IMR-90 (cell line): ENCODE measurements around the gene AGXT2. TPM values are rescaled to one million over a fixed set of nuclear protein-coding genes. Genes with fewer than 3 reads are reported as not detected.

Source experiments
- ATAC-seq: fragments of 200-7000 bp; cut with Tn5 transposase; 2 replicates; pipeline ENCODE4 v1.9.1; 2020; ENCODE audit warnings: low read depth, mild to moderate bottlenecking, moderate library complexity
- BruUV-seq: library from RNA; stranded (reverse); fragments of 400-500 nt; replicated peaks from 2 replicates; lab custom pipeline; 2021; lab: Mats Ljungman, UMichigan
- CTCF ChIA-PET: fragments of 300-600 bp; formaldehyde crosslinking; extraction: SDS; loops from one replicate; lab custom pipeline; 2021; ENCODE audit warnings: antibody characterized with exemption; lab: Yijun Ruan, JAX
- POLR2A ChIA-PET: fragments of 300-600 bp; sonication (Branson Sonifier 250); formaldehyde crosslinking; loops from one replicate; lab custom pipeline; 2022; ENCODE audit warnings: antibody characterized with exemption; ENCODE audit not compliant: unreplicated experiment; lab: Charles Lee
- DNase-seq: peaks from one replicate; pipeline ENCODE4 v3.0.0; 2013
- H2AFZ ChIP-seq: replicated peaks from 2 replicates; pipeline ENCODE3; 2013; ENCODE audit warnings: low read length, mild to moderate bottlenecking; ENCODE audit not compliant: poor library complexity
- H2AK5ac ChIP-seq: 2 replicates; pipeline ENCODE4 v1.6.1; 2013; ENCODE audit warnings: low read depth, low read length, inconsistent platforms
- H2AK9ac ChIP-seq: replicated peaks from 2 replicates; pipeline ENCODE3; 2013; ENCODE audit warnings: mild to moderate bottlenecking, low read depth, low read length, moderate library complexity; ENCODE audit not compliant: poor library complexity
- H2BK120ac ChIP-seq: 2 replicates; pipeline ENCODE4 v1.6.1; 2013; ENCODE audit warnings: low read depth, low read length, inconsistent platforms
- H2BK15ac ChIP-seq: 3 replicates; pipeline ENCODE4 v1.6.1; 2013; ENCODE audit warnings: low read depth, low read length, inconsistent platforms
- H2BK20ac ChIP-seq: 2 replicates; pipeline ENCODE4 v1.6.1; 2013; ENCODE audit warnings: low read depth, mild to moderate bottlenecking, inconsistent platforms, low read length, moderate library complexity
- H2BK5ac ChIP-seq: 2 replicates; pipeline ENCODE4 v1.6.1; 2013; ENCODE audit warnings: mild to moderate bottlenecking, low read depth, low read length, inconsistent platforms; ENCODE audit not compliant: poor library complexity, severe bottlenecking
- H3K14ac ChIP-seq: replicated peaks from 2 replicates; pipeline ENCODE4 v1.6.1; 2013; ENCODE audit warnings: low read depth, low read length, inconsistent platforms
- H3K18ac ChIP-seq: 2 replicates; pipeline ENCODE4 v1.6.1; 2013; ENCODE audit warnings: low read depth, low read length, control low read depth
- H3K23ac ChIP-seq: 2 replicates; pipeline ENCODE4 v1.6.1; 2013; ENCODE audit warnings: low read depth, low read length, inconsistent platforms
- H3K27ac ChIP-seq: 2 replicates; pipeline ENCODE4 v1.5.1; 2013; ENCODE audit warnings: mild to moderate bottlenecking, control low read depth, low read length; ENCODE audit not compliant: insufficient read depth
- H3K27me3 ChIP-seq: 2 replicates; pipeline ENCODE4 v1.6.1; 2013; ENCODE audit warnings: low read length; ENCODE audit not compliant: control insufficient read depth, insufficient read depth
- H3K36me3 ChIP-seq: 2 replicates; pipeline ENCODE4 v1.6.1; 2013; ENCODE audit warnings: low read length, mixed read lengths; ENCODE audit not compliant: control insufficient read depth, insufficient read depth
- H3K4ac ChIP-seq: 2 replicates; pipeline ENCODE4 v1.6.1; 2013; ENCODE audit warnings: low read depth, low read length, inconsistent platforms
- H3K4me1 ChIP-seq: 2 replicates; pipeline ENCODE4 v1.6.1; 2013; ENCODE audit warnings: low read length, mixed read lengths; ENCODE audit not compliant: control insufficient read depth, insufficient read depth
- H3K4me2 ChIP-seq: 2 replicates; pipeline ENCODE4 v1.6.1; 2013; ENCODE audit warnings: low read depth, mild to moderate bottlenecking, control low read depth, low read length, moderate library complexity
- H3K4me3 ChIP-seq: 2 replicates; pipeline ENCODE4 v1.5.1; 2013; ENCODE audit warnings: low read depth, mild to moderate bottlenecking, control low read depth, low read length, moderate library complexity; ENCODE audit not compliant: insufficient read depth
- H3K56ac ChIP-seq: 2 replicates; pipeline ENCODE4 v1.6.1; 2013; ENCODE audit warnings: low read length, inconsistent platforms; ENCODE audit not compliant: insufficient read depth; ENCODE audit errors: extremely low read depth
- H3K79me1 ChIP-seq, 2 experiments: 2 replicates each; pipeline ENCODE4 v1.6.1; 2013; ENCODE audit warnings: low read length in 2 of 2, inconsistent platforms in 1 of 2, low read depth in 1 of 2
- H3K9ac ChIP-seq: 2 replicates; pipeline ENCODE4 v1.6.1; 2013; ENCODE audit warnings: low read depth, low read length, control low read depth
- H3K9me1 ChIP-seq: 2 replicates; pipeline ENCODE4 v1.6.1; 2013; ENCODE audit warnings: low read length, inconsistent platforms; ENCODE audit not compliant: insufficient read depth
- H3K9me3 ChIP-seq: 2 replicates; pipeline ENCODE4 v1.6.1; 2013; ENCODE audit warnings: low read length; ENCODE audit not compliant: control insufficient read depth, insufficient read depth
- H4K20me1 ChIP-seq: 2 replicates; pipeline ENCODE4 v1.6.1; 2013; ENCODE audit warnings: low read length, inconsistent platforms; ENCODE audit not compliant: insufficient read depth
- H4K5ac ChIP-seq: 2 replicates; pipeline ENCODE4 v1.6.1; 2013; ENCODE audit warnings: mild to moderate bottlenecking, low read depth, low read length, control low read depth
- H4K8ac ChIP-seq, 2 experiments: 2 replicates each; pipeline ENCODE4 v1.6.1; 2013; ENCODE audit warnings: low read depth in 2 of 2, low read length in 2 of 2, control low read depth in 1 of 2, inconsistent platforms in 1 of 2
- H4K91ac ChIP-seq: 2 replicates; pipeline ENCODE4 v1.6.1; 2013; ENCODE audit warnings: low read depth, low read length, inconsistent platforms; ENCODE audit not compliant: insufficient read depth
- BHLHE40 ChIP-seq: fragments of 150-350 bp; IDR thresholded peaks from 2 replicates; pipeline ENCODE4 v1.6.1; 2016; ENCODE audit warnings: mild to moderate bottlenecking, low read depth, low read length
- CHD1 ChIP-seq: IDR thresholded peaks from 2 replicates; pipeline ENCODE4 v1.6.1; 2012; ENCODE audit warnings: low read depth, low read length, improper control_type of control experiment
- FOS ChIP-seq: fragments of 150-350 bp; IDR thresholded peaks from 2 replicates; pipeline ENCODE4 v1.6.1; 2016; ENCODE audit warnings: low read depth, low read length
- MAFK ChIP-seq: IDR thresholded peaks from 2 replicates; pipeline ENCODE4 v1.6.1; 2012; ENCODE audit warnings: low read depth, low read length, improper control_type of control experiment
- POLR2A ChIP-seq: IDR thresholded peaks from 2 replicates; pipeline ENCODE4 v1.6.1; 2012; ENCODE audit warnings: mild to moderate bottlenecking, low read depth, low read length
- USF2 ChIP-seq: fragments of 150-350 bp; IDR thresholded peaks from 2 replicates; pipeline ENCODE4 v1.6.1; 2017; ENCODE audit warnings: mild to moderate bottlenecking, antibody characterized with exemption, low read length, low read depth
- dilution Hi-C: fragments of 300-500 bp; cut with HindIII; formaldehyde crosslinking; loops from one replicate; pipeline ENCODE4 v1.14.3; 2018; ENCODE audit warnings: low sequenced_read_pairs; ENCODE audit not compliant: unreplicated experiment
- in situ Hi-C: fragments of 300-500 bp; cut with MboI; formaldehyde crosslinking; loops from 3 replicates; pipeline ENCODE4 v1.14.3; 2019; ENCODE audit warnings: low sequenced_read_pairs, inconsistent platforms, mixed read lengths
- intact Hi-C: fragments of 100-400 bp; cut with micrococcal nuclease; formaldehyde crosslinking; loops from 2 replicates; pipeline ENCODE4 v1.10.0; 2022
- polyA plus RNA-seq, 3 experiments: library from polyadenylated mRNA; depleted of rRNA; stranded (reverse); fragments of >200 nt; gene quantifications; 2 replicates each; pipeline ENCODE4 v1.2.3, GENCODE V29; 2012; ENCODE audit warnings: low replicate concordance in 1 of 3
- total RNA-seq: library from RNA; depleted of rRNA; stranded (reverse); fragments of >200 nt; gene quantifications from 2 replicates; pipeline ENCODE4 v1.2.3, GENCODE V29; 2012

AGXT2 gene
- total and polyA plus RNA-seq, 2 of the 4 experiments (the other 2 are of a cell fraction), result not detected

DNA sequence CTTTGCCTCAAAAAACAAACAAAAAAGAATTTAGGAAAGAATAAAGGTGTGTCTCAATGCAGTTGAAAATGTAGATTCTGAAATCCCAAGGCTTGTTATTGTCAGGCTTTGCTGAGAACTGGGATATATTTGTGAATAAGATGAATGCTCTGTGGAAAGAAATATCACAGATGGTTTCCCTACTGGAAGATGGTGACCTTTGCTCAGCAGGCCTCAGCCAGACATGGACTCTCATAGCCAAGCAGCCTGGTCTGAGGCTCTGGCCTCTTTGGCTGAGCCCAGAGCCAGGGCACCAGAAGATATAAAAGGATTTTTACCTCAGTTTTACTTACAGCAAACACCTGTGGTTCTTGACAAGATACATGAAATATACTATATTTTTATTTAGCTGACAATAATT is 37.1 kb downstream of the AGXT2 start:
- Histone ChIP-seq H2AFZ (no peak overlapping the region), H3K4me3 (no peak overlapping the region), H3K9me1 (no peaks in the 10 kb centered on the region), H3K9me3 (no peaks in the 10 kb centered on the region), H4K5ac (no peak overlapping the region), H3K18ac (no peak overlapping the region), H3K14ac (no peak overlapping the region), H3K56ac (no peak overlapping the region), H3K4me2 (no peak overlapping the region), H3K23ac (no peak overlapping the region), H2BK15ac (no peak overlapping the region), H3K4ac (no peak overlapping the region), H2AK5ac (no peak overlapping the region), H4K91ac (no peak overlapping the region), H3K4me1 (peaks cover 6% of the 10 kb centered on the region), H3K27ac (no peak overlapping the region), H2AK9ac (no peak overlapping the region), H2BK20ac (no peak overlapping the region), H4K20me1 (no peaks in the 10 kb centered on the region), H3K36me3 (no peaks in the 10 kb centered on the region), H2BK5ac (no peak overlapping the region), H3K9ac (no peak overlapping the region), H2BK120ac (no peak overlapping the region), H3K27me3 (no peaks in the 10 kb centered on the region), H3K79me1 (no peaks in the 10 kb centered on the region), H4K8ac (no peak overlapping the region)
- ChIA-PET CTCF (interaction anchor here (1.6 kb wide), 1 partner anchor 53 kb away, joined by 4 read pairs; no protein-coding TSS in a partner anchor), POLR2A (no interaction called here)
- BruUV-seq, result no TSS peak
- in situ Hi-C loops (no loop called here), dilution Hi-C loops (no loop called here), intact Hi-C loops (no loop called here)
- DNase-seq, result no peak
- no peak for ATAC-seq
- TF ChIP-seq MAFK (no peak), BHLHE40 (no peak), FOS (no peak), POLR2A (no peak), USF2 (no peak), CHD1 (no peak)
